ENCODE data around the gene ING3.
"Not testable (repeated sequence)": the region's sequence is repeated elsewhere in the genome, so short reads cannot be mapped to it uniquely, and the experiment has no call there.

The ING3 gene

GRCh38 chr7:120951826-120952225 is 1.2 kb downstream of the ING3 start:
- no peak for DNase-seq

GRCh38 chr7:120955577-120956149 is 5.1 kb downstream of the ING3 start:
- no peak for DNase-seq

GRCh38 chr7:120959929-120960484 is 9.4 kb downstream of the ING3 start:
- DNase-seq = no peak

- no peak for DNase-seq
Measured at GRCh38 chr7:120960714-120961113, 10.1 kb downstream of the ING3 start.

- no peak for DNase-seq
Measured at GRCh38 chr7:120961638-120962173, 11.1 kb downstream of the ING3 start.

- DNase-seq = no peak
Measured at GRCh38 chr7:120964088-120964487, 13.5 kb downstream of the ING3 start.

- no peak for DNase-seq
Measured at GRCh38 chr7:120966961-120967360, 16.4 kb downstream of the ING3 start.

GRCh38 chr7:120973849-120974248 is 23.3 kb downstream of the ING3 start:
- no peak for DNase-seq

GRCh38 chr7:120979765-120980499 is 29.4 kb downstream of the ING3 start:
- no peak for DNase-seq

- DNase-seq = no peak
Measured at GRCh38 chr7:120981117-120981516, 30.5 kb downstream of the ING3 start.

GRCh38 chr7:120981888-120982615 is 31.5 kb downstream of the ING3 start:
- DNase-seq = no peak

- DNase-seq = not testable (repeated sequence)
Measured at GRCh38 chr7:120983592-120983991, 33.0 kb downstream of the ING3 start.

- no peak for DNase-seq
Measured at GRCh38 chr7:120984406-120984805, 33.8 kb downstream of the ING3 start.

GRCh38 chr7:120985130-120985758 is 34.7 kb downstream of the ING3 start:
- no peak for DNase-seq

GRCh38 chr7:120985839-120986238 is 35.3 kb downstream of the ING3 start:
- no peak for DNase-seq

GRCh38 chr7:120986650-120987049 is 36.1 kb downstream of the ING3 start:
- DNase-seq = no peak

GRCh38 chr7:120987280-120987679 is 36.7 kb downstream of the ING3 start:
- no peak for DNase-seq

GRCh38 chr7:120987683-120988590 is 37.4 kb downstream of the ING3 start:
- DNase-seq = peak; percentile 82

GRCh38 chr7:120988591-120989256 is 38.1 kb downstream of the ING3 start, which contains the start of gene CPED1:
Gene CPED1 (plus strand): TSS chr7:120988711. CDS start chr7:120989622, 911 bp downstream.
- DNase-seq = peak; percentile 23

- no peak for DNase-seq
Measured at GRCh38 chr7:120989257-120990220, 39.0 kb downstream of the ING3 start.
